Uterus (tissue), 4 donors: Measurements from ENCODE around the gene RNF26. TPM values are rescaled to one million over a fixed set of nuclear protein-coding genes. Genes with fewer than 3 reads are reported as not detected.

Experiments
- DNase-seq, 2 donors: peaks; one replicate each; pipeline ENCODE4 v3.0.0-alpha.2; 2019 to 2020
- H3K27ac ChIP-seq, 2 donors: fragments of 200-600 bp; sonication (generic); 1 replicate in 1 of 2; 2 replicates in 1 of 2; pipeline ENCODE4 v1.5.1; 2016 to 2018
- H3K27me3 ChIP-seq, 2 donors: fragments of 200-600 bp; sonication (generic); one replicate each; pipeline ENCODE4 v1.5.1; 2018 to 2019; ENCODE audit warnings: control low read depth in 1 of 2
- H3K36me3 ChIP-seq, 2 donors: fragments of 200-600 bp; sonication (generic); one replicate each; pipeline ENCODE4 v1.5.1; 2019; ENCODE audit warnings: control low read depth in 1 of 2
- H3K4me1 ChIP-seq, 2 donors: fragments of 200-600 bp; sonication (generic); one replicate each; pipeline ENCODE4 v1.5.1; 2018 to 2019; ENCODE audit warnings: control low read depth in 1 of 2
- H3K4me3 ChIP-seq, 2 donors: fragments of 200-600 bp; sonication (generic); 1 replicate in 1 of 2; 2 replicates in 1 of 2; pipeline ENCODE4 v1.5.1; 2018 to 2019; ENCODE audit warnings: mild to moderate bottlenecking in 1 of 2
- H3K9me3 ChIP-seq, 2 donors: fragments of 200-600 bp; sonication (generic); one replicate each; pipeline ENCODE4 v1.5.1; 2019; ENCODE audit warnings: control low read depth in 1 of 2
- CTCF ChIP-seq, 4 experiments: fragments of 200-600 bp in 2 of 4; fragments of 450-650 bp in 2 of 4; sonication (generic) in 2 of 4; IDR thresholded peaks; one replicate each; pipeline ENCODE4 v1.5.1; 2016 to 2019; ENCODE audit warnings: antibody characterized with exemption in 4 of 4, mild to moderate bottlenecking in 2 of 4, moderate library complexity in 1 of 4
- POLR2A ChIP-seq, 2 donors: fragments of 450-650 bp; IDR thresholded peaks; one replicate each; pipeline ENCODE4 v1.6.1; 2016; ENCODE audit warnings: antibody characterized with exemption in 2 of 2, mild to moderate bottlenecking in 1 of 2, moderate library complexity in 1 of 2
- intact Hi-C: fragments of 100-400 bp; cut with DNase I; formaldehyde crosslinking; loops from one replicate; pipeline ENCODE4 v1.15.1; 2023; ENCODE audit warnings: low total_unique reads
- total RNA-seq, 4 donors: library from RNA; depleted of rRNA in 3 of 4; stranded (reverse); fragments of >200 nt in 3 of 4; gene quantifications; one replicate each; pipeline versions ENCODE4 v1.1.0 to v1.2.4, GENCODE V29; 2014 to 2023
- donor health status: DM: yes; HTN: yes; CAD: no.

Gene RNF26
- total RNA-seq, 4 donors from 2014 or later, result 3.3 to 23.1 (median 6.8) TPM

- peaks cover 0 to 6% of the 10 kb centered on the region in 2 donors for H3K4me1 ChIP-seq
- intact Hi-C loops, result loop anchor here (5.0 kb wide), 1 partner anchor 115 kb away; the partner anchor contains the start of gene CBL
- peak in 1 of 2 donors; percentile 11 for DNase-seq
- TF ChIP-seq CTCF (IDR thresholded peaks at IDR 0.05) (peak in 2 of 4 experiments; percentile 10 to 14), POLR2A (IDR thresholded peaks at IDR 0.05) (no peak)
- no peak overlapping the region for H3K4me3 ChIP-seq
- no peaks in the 10 kb centered on the region for H3K27me3 ChIP-seq
- H3K36me3 ChIP-seq, result no peaks in the 10 kb centered on the region
- no peaks in the 10 kb centered on the region for H3K9me3 ChIP-seq
- H3K27ac ChIP-seq, result peak overlapping the region; percentile 93 to 94
These were observed 12.0 kb upstream of the RNF26 start for GRCh38 chr11:119322360-119322739.

GRCh38 chr11:119322921-119323531, 11.3 kb upstream of the RNF26 start:
- TF ChIP-seq CTCF (IDR thresholded peaks at IDR 0.05), result no peak
- TF ChIP-seq POLR2A (IDR thresholded peaks at IDR 0.05), result no peak
- intact Hi-C loops, result loop anchor here (5.0 kb wide), 1 partner anchor 116 kb away; the partner anchor contains the start of gene CBL
- DNase-seq, result peak in 1 of 2 donors; percentile 11
- Histone ChIP-seq H3K36me3 (no peaks in the 10 kb centered on the region), H3K27me3 (no peaks in the 10 kb centered on the region), H3K9me3 (no peaks in the 10 kb centered on the region), H3K4me3 (no peak overlapping the region), H3K4me1 (peaks cover 0 to 6% of the 10 kb centered on the region in 2 donors), H3K27ac (peak overlapping the region; percentile 93 to 94)

GRCh38 chr11:119323532-119324033, 10.7 kb upstream of the RNF26 start:
- no peaks in the 10 kb centered on the region for H3K9me3 ChIP-seq
- DNase-seq, result peak; percentile 79 to 91
- intact Hi-C loops, result loop anchor here (5.0 kb wide), 1 partner anchor 116 kb away; the partner anchor contains the start of gene CBL
- peaks cover 0 to 6% of the 10 kb centered on the region in 2 donors for H3K4me1 ChIP-seq
- TF ChIP-seq CTCF (IDR thresholded peaks at IDR 0.05) (peak; percentile 81 to 83 (median 81)), POLR2A (IDR thresholded peaks at IDR 0.05) (no peak)
- H3K27me3 ChIP-seq, result no peaks in the 10 kb centered on the region
- peak overlapping the region; percentile 67 to 93 for H3K27ac ChIP-seq
- no peaks in the 10 kb centered on the region for H3K36me3 ChIP-seq
- no peak overlapping the region for H3K4me3 ChIP-seq

- intact Hi-C loops, result loop anchor here (5.0 kb wide), 1 partner anchor 117 kb away; the partner anchor contains the start of gene CBL
- Histone ChIP-seq H3K4me3 (no peak overlapping the region), H3K9me3 (no peaks in the 10 kb centered on the region), H3K36me3 (no peaks in the 10 kb centered on the region), H3K27me3 (no peaks in the 10 kb centered on the region), H3K4me1 (peaks cover 0 to 6% of the 10 kb centered on the region in 2 donors), H3K27ac (peak overlapping the region; percentile 67 to 93)
- no peak for TF ChIP-seq CTCF (IDR thresholded peaks at IDR 0.05)
- TF ChIP-seq POLR2A (IDR thresholded peaks at IDR 0.05), result no peak
- no peak for DNase-seq
These were observed 10.1 kb upstream of the RNF26 start for GRCh38 chr11:119324189-119324588.

GRCh38 chr11:119329320-119329719, 5.0 kb upstream of the RNF26 start:
- TF ChIP-seq POLR2A (IDR thresholded peaks at IDR 0.05), result no peak
- no peak for TF ChIP-seq CTCF (IDR thresholded peaks at IDR 0.05)
- no peaks in the 10 kb centered on the region for H3K9me3 ChIP-seq
- no peaks in the 10 kb centered on the region for H3K4me1 ChIP-seq
- H3K27ac ChIP-seq, result no peak overlapping the region
- H3K27me3 ChIP-seq, result no peaks in the 10 kb centered on the region
- intact Hi-C loops, result no loop called here
- H3K36me3 ChIP-seq, result no peaks in the 10 kb centered on the region
- H3K4me3 ChIP-seq, result no peak overlapping the region
- DNase-seq, result no peak
